Adrenal gland (tissue), 12 donors: ENCODE measurements around the gene TRAPPC13. TPM values are rescaled to one million over a fixed set of nuclear protein-coding genes. Genes with fewer than 3 reads are reported as not detected.

Source experiments
- DNase-seq, 7 donors: peaks; one replicate each; pipeline ENCODE4 v3.0.0-alpha.2; 2019 to 2020
- H3K27ac ChIP-seq, 5 donors: fragments of 200-600 bp; sonication (generic) in 4 of 5; 1 replicate in 3 of 5; 2 replicates in 2 of 5; pipeline versions ENCODE4 v1.5.1 to v1.8.0; 2016 to 2020; ENCODE audit warnings: mild to moderate bottlenecking in 1 of 5
- H3K27me3 ChIP-seq: fragments of 200-600 bp; 2 replicates; pipeline ENCODE4 v1.8.0; 2021
- H3K36me3 ChIP-seq, 2 donors: fragments of 200-600 bp; replicated peaks in 1 of 2; 1 replicate in 1 of 2; 2 replicates in 1 of 2; pipeline versions ENCODE4 v1.5.1 to v1.8.0; 2018 to 2022
- H3K4me1 ChIP-seq, 2 donors: fragments of 200-600 bp; replicated peaks in 1 of 2; 1 replicate in 1 of 2; 2 replicates in 1 of 2; pipeline versions ENCODE4 v1.5.1 to v1.8.0; 2018 to 2021
- H3K4me3 ChIP-seq, 4 donors: fragments of 200-600 bp; sonication (generic) in 3 of 4; one replicate each; pipeline ENCODE4 v1.5.1; 2016 to 2018
- H3K9me3 ChIP-seq, 3 donors: fragments of 200-600 bp; sonication (generic) in 1 of 3; replicated peaks in 1 of 3; 1 replicate in 2 of 3; 2 replicates in 1 of 3; pipeline versions ENCODE4 v1.5.1 to v1.8.0; 2016 to 2021
- POLR2A ChIP-seq, 2 donors: fragments of 450-650 bp; IDR thresholded peaks; one replicate each; pipeline ENCODE4 v1.6.1; 2017; ENCODE audit warnings: antibody characterized with exemption in 2 of 2, mild to moderate bottlenecking in 2 of 2, moderate library complexity in 1 of 2
- WGBS, 4 donors: extraction: QIAGEN DNeasy Blood & Tissue Kit in 2 of 4; methylation state at CpG; one replicate each; pipeline versions ENCODE4 v1.1.5 to v1.1.7; 2013 to 2017; 5-methylcytosine and 5-hydroxymethylcytosine counted together
- intact Hi-C, 2 donors: fragments of 100-400 bp; cut with DNase I; formaldehyde crosslinking; loops; one replicate each; pipeline versions ENCODE4 v1.14.1 to v1.15.0; 2022 to 2023
- polyA plus RNA-seq, 3 donors: library from polyadenylated mRNA; stranded (reverse); fragments of 200-250 nt in 2 of 3; fragments of 350-450 nt in 1 of 3; fragmentation: Illumina TruSeq in 1 of 3; extraction: RNeasy Lipid Tissue Mini Kit (QIAGEN cat#74804) in 1 of 3; gene quantifications; one replicate each; pipeline ENCODE4 v1.2.3, GENCODE V29; 2013 to 2014
- total RNA-seq, 9 donors: library from RNA; depleted of rRNA in 4 of 9; stranded (reverse); fragments of >200 nt in 4 of 9; fragments of 120-200 nt in 1 of 9; fragmentation: NEBNext Ultra II Directional in 1 of 9; extraction: Animal tissue kit (Norgen Biotek cat#: 25700) in 1 of 9; gene quantifications; one replicate each; pipeline versions ENCODE4 v1.1.0 to v1.2.4, GENCODE V29; 2013 to 2023
- TF ChIP-seq, protein P1 (sequence below), 6 experiments: fragments of 450-650 bp in 4 of 6; fragments of 200-600 bp in 2 of 6; sonication (generic) in 1 of 6; IDR thresholded peaks; 1 replicate in 5 of 6; 2 replicates in 1 of 6; pipeline versions ENCODE4 v1.5.1 to v1.8.0; 2016 to 2021; ENCODE audit warnings: antibody characterized with exemption in 6 of 6, mild to moderate bottlenecking in 2 of 6, moderate library complexity in 1 of 6
- donor health status: healthy with polysubstance abuse.
- donor health status: Bipolar disorder and iron deficiency.
- donor health status: DM: yes; HTN: yes; CAD: no.
- donor health status: DM: no; HTN: no; CAD: no.
- donor health status: DM: no; HTN: no; CAD: no.
- donor health status: DM: yes; HTN: yes; CAD: no.

The TRAPPC13 gene
- total and polyA plus RNA-seq, 12 donors = 9.8 to 53.6 (median 18.9) TPM

DNA sequence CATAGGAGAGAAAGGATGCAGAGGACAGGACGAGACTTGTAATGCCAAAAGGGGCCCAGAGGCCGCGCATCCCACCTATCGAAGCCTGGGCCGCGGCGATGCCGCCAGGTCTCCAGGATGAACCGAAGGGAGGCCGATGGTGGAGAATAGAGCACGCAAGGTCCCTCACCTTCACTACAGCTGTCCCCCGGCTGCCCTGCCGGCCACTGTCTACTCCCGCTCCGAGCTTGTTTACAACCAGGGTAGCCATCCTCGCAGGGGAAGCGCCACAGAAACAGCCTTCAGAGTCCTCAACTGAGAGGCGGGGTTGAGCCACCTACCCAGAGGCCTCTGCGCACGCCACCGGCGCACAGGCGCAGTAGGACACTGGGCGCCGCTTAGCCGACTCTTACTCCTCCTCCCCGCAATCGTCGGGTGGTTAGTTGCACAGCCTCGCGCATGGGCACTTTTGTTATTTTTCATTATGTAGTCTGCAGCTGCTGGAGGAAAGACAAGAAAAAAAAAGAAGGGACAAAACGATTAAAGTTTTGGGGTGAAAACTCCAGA, 729 bp upstream of the TRAPPC13 start, which contains the start of gene TRIM23:
TSS of gene TRIM23 (minus strand) at position 309 of the 546 bp plus-strand sequence. CDS start at position 250, 59 bp downstream.
- peak; percentile 28 to 51 for TF ChIP-seq POLR2A (IDR thresholded peaks at IDR 0.05)
- TF ChIP-seq, protein P1, sequence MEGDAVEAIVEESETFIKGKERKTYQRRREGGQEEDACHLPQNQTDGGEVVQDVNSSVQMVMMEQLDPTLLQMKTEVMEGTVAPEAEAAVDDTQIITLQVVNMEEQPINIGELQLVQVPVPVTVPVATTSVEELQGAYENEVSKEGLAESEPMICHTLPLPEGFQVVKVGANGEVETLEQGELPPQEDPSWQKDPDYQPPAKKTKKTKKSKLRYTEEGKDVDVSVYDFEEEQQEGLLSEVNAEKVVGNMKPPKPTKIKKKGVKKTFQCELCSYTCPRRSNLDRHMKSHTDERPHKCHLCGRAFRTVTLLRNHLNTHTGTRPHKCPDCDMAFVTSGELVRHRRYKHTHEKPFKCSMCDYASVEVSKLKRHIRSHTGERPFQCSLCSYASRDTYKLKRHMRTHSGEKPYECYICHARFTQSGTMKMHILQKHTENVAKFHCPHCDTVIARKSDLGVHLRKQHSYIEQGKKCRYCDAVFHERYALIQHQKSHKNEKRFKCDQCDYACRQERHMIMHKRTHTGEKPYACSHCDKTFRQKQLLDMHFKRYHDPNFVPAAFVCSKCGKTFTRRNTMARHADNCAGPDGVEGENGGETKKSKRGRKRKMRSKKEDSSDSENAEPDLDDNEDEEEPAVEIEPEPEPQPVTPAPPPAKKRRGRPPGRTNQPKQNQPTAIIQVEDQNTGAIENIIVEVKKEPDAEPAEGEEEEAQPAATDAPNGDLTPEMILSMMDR (IDR thresholded peaks at IDR 0.05) = peak in 2 of 6 experiments; percentile 2 to 11
- peak; percentile 91 to 96 (median 93) for DNase-seq
- intact Hi-C loops = no loop called here
- Histone ChIP-seq H3K4me3 (peak within 1 kb of the TSS; percentile 60 to 93 (median 84)), H3K4me1 (peaks cover 14 to 40% of the 10 kb centered on the region in 2 donors), H3K9me3 (no peaks in the 10 kb centered on the region), H3K27me3 (no peaks in the 10 kb centered on the region), H3K36me3 (peaks cover 0 to 4% of the 10 kb centered on the region in 2 donors), H3K27ac (peak within 1 kb of the TSS; percentile 75 to 90 (median 79))
- 0 to 1% (median 0%) methylated on average over 23 to 32 of the region's 32 CpGs for WGBS, 4 donors

DNA sequence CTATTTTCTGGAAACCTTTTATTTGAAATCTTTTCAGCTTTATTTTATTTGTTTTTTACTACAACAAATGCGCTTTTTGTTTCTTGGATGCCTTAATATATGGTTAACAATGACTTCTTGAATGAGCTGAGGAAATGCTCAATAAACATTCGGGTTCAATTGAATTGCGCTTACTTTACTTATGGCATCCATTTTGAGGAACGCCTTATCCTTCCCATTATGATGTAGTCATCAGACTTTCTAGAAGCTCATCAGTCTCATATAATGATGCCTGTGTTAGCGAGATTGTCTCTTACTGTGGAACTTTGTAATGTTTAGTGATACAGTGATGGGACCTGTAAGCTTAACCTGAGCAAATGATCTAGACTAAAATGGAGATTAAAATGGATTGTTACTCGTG, 916 bp downstream of the TRAPPC13 start:
- Histone ChIP-seq H3K4me3 (peak overlapping the region in 2 of 4 donors; percentile 78 to 90), H3K4me1 (peaks cover 14 to 34% of the 10 kb centered on the region in 2 donors), H3K9me3 (no peaks in the 10 kb centered on the region), H3K36me3 (no peaks in the 10 kb centered on the region), H3K27ac (peak overlapping the region in 2 of 5 donors; percentile 75 to 84), H3K27me3 (no peaks in the 10 kb centered on the region)
- DNase-seq = no peak
- 60 to 66% (median 62%) methylated on average over 6 of the region's 6 CpGs for WGBS, 4 donors
- TF ChIP-seq POLR2A (IDR thresholded peaks at IDR 0.05) = no peak
- TF ChIP-seq, protein P1 (IDR thresholded peaks at IDR 0.05) = no peak
- intact Hi-C loops = no loop called here

DNA sequence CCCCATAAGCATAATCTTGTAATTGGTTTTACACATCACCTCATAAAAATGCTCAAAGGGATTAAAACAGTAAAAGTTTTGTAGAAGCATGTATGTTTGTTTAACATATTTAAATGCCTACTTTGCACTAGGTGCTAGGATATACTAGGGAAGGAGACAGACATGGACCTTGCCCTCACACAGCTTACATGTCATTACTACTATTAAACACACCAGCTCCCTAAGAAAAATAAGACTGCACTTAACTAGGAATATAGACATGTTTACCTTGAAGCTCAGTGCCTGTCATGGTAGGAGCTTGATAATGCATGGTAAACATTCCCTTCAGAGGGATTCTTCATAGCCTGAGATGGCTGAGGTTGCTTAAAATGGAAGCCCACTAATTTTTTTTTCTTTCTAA, 6.2 kb downstream of the TRAPPC13 start:
- TF ChIP-seq, protein P1 (IDR thresholded peaks at IDR 0.05) = no peak
- TF ChIP-seq POLR2A (IDR thresholded peaks at IDR 0.05) = no peak

GRCh38 chr5:65640240-65640639, 15.4 kb downstream of the TRAPPC13 start:
- no peak overlapping the region for H3K4me3 ChIP-seq
- no peaks in the 10 kb centered on the region for H3K9me3 ChIP-seq
- no peaks in the 10 kb centered on the region for H3K27me3 ChIP-seq
- H3K4me1 ChIP-seq = no peaks in the 10 kb centered on the region
- DNase-seq = no peak
- intact Hi-C loops = no loop called here
- H3K27ac ChIP-seq = no peak overlapping the region
- 96 to 99% (median 97%) methylated on average over 4 of the region's 4 CpGs for WGBS, 4 donors
- no peak for TF ChIP-seq POLR2A (IDR thresholded peaks at IDR 0.05)
- peaks cover 0 to 47% of the 10 kb centered on the region in 2 donors for H3K36me3 ChIP-seq

More for the DNA sequence above, 6.2 kb downstream of the TRAPPC13 start:
- Histone ChIP-seq H3K4me1 (peaks cover under 1 to 3% of the 10 kb centered on the region in 2 donors), H3K4me3 (no peak overlapping the region), H3K27me3 (no peaks in the 10 kb centered on the region), H3K9me3 (no peaks in the 10 kb centered on the region), H3K36me3 (peaks cover 0 to 1% of the 10 kb centered on the region in 2 donors), H3K27ac (no peak overlapping the region)
- DNase-seq = no peak
- intact Hi-C loops = no loop called here

DNA sequence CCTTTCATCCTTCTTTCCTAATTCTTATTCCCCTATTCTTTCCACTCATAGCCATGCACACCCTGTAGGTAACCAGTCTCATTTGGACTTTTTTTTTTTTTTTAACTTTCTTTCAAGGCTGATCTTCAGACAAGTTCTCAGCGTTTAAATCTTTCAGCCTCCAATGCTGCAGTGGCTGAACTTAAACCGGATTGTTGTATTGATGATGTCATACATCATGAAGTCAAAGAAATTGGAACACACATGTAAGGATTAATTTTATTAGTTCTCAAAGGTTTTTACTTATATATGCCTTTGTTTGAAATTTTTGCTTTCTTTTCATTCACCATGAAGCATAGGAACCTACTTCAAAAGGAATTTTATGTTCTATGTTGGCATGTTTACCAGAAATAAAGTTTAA, 22.1 kb downstream of the TRAPPC13 start:
- Histone ChIP-seq H3K4me3 (no peak overlapping the region), H3K4me1 (no peaks in the 10 kb centered on the region), H3K27ac (no peak overlapping the region), H3K9me3 (no peaks in the 10 kb centered on the region), H3K27me3 (no peaks in the 10 kb centered on the region), H3K36me3 (peaks cover 0 to 11% of the 10 kb centered on the region in 2 donors)
- no peak for TF ChIP-seq POLR2A (IDR thresholded peaks at IDR 0.05)
- TF ChIP-seq, protein P1 (IDR thresholded peaks at IDR 0.05) = no peak
- WGBS, 4 donors = 66 to 73% (median 69%) methylated on average over 2 of the region's 2 CpGs
- DNase-seq = no peak
- intact Hi-C loops = no loop called here
